HG03460 (cell line): Measurements from ENCODE around the gene LMO7.
"Not testable (repeated sequence)": the region's sequence is repeated elsewhere in the genome, so short reads cannot be mapped to it uniquely, and the experiment has no call there.

Experiments
- ATAC-seq: cut with Tn5 transposase; IDR thresholded peaks from one replicate; pipeline ENCODE4 v1.9.1; 2021; ENCODE audit not compliant: unreplicated experiment

Gene LMO7

GRCh38 chr13:75739244-75739868, 103.2 kb downstream of the LMO7 start:
- peak; percentile 61 for ATAC-seq

DNA sequence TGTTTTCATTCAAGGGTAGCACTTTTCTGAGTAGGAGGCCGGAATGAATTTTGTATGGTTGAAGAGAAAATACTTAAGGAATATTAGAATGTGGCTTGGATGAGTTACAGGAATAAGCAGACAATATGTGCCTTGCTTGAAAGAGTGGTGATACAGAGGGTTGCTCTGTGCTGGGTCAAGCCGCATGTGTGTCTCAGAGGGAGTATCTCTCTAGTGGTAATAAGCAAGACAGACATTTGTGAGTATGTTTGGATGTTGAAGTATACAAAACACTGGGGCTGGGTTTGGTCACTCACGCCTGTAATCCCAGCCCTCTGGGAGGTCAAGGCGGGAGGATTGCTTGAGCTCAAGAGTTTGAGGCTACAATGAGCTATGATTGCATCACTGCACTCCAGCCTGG, 103.9 kb downstream of the LMO7 start:
- ATAC-seq, result no peak

GRCh38 chr13:75743072-75743471, 106.9 kb downstream of the LMO7 start:
- not testable (repeated sequence) for ATAC-seq

- ATAC-seq, result no peak
These were observed 108.0 kb downstream of the LMO7 start for GRCh38 chr13:75744127-75744526.

DNA sequence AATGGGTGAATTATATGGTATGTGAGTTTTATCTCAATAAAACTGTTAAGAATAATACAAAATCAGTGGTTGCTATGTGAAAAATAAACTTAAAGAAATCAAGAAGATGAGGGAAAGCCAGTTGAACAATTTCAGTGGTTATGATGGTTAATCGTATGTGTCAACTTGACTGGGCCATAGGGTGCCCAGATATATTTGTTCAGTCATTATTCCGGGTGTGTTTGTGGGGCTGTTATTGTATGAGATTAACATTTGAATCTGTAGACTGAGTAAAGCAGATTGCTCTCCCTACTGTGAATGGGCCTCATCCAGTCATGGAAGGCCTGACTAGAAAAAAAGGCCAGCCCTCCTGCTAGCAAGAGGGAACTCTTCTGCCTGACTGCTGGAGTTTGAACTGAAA, 109.3 kb downstream of the LMO7 start:
- no peak for ATAC-seq

GRCh38 chr13:75748874-75749273, 112.7 kb downstream of the LMO7 start:
- ATAC-seq, result no peak

GRCh38 chr13:75749407-75749806, 113.3 kb downstream of the LMO7 start:
- ATAC-seq, result no peak

DNA sequence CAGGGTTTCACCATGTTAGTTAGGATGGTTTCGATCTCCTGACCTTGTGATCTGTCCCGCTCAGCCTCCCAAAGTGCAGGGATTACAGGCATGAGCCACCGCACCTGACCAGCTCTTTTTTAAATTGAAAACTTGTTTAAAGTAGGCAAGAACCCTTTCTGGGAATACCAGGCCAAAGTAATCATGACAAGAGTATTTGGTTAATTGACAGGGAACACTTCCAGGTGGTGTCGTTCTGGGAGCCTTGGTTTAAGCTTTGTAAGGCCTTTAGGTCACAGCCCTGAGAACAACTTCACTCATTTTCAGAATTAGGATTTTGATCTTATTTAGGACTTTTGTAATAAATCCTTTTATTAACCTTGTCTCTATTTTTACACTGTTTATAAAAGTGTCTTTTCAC, 115.2 kb downstream of the LMO7 start:
- ATAC-seq, result no peak

GRCh38 chr13:75752826-75753225, 116.7 kb downstream of the LMO7 start:
- no peak for ATAC-seq

- no peak for ATAC-seq
These were observed 118.8 kb downstream of the LMO7 start for GRCh38 chr13:75754936-75755335.

DNA sequence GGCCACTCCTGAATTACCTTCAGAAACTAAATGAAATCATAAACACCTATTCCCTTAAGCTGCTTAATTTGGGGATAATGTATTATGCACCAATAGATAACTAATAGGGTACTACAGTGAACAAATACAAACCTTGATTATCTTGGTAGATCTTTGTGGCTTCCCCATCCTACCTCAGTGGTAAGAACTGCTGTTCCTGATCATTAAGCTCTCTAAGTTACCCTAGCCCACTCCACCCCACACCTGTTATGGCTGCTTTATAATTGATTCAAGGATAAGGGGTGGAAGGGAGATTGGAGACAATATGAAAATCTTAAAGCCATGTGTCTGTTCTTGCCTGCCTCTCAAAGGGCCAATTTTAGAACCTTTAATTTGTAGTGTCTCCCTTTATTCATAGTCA, 121.2 kb downstream of the LMO7 start:
- no peak for ATAC-seq

DNA sequence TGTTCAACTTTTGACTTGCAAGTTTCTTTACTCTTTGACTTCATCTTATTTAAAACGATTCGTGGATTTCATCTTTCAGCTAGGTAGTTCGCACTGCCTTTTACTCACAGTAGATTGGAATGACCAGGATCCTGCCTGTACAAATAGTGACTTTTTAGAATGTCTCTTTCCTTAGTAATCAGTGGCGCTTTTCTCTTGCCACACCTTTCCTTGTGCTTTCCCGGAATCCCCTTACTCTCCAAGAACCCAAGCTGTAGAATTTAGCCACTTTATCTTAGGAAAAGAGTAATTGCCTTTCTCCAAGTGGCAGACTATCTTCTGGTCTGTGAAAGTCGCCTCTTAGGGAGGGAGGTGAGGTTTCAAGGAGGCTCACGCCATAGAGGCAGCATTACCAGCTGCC, 123.4 kb downstream of the LMO7 start:
- no peak for ATAC-seq

DNA sequence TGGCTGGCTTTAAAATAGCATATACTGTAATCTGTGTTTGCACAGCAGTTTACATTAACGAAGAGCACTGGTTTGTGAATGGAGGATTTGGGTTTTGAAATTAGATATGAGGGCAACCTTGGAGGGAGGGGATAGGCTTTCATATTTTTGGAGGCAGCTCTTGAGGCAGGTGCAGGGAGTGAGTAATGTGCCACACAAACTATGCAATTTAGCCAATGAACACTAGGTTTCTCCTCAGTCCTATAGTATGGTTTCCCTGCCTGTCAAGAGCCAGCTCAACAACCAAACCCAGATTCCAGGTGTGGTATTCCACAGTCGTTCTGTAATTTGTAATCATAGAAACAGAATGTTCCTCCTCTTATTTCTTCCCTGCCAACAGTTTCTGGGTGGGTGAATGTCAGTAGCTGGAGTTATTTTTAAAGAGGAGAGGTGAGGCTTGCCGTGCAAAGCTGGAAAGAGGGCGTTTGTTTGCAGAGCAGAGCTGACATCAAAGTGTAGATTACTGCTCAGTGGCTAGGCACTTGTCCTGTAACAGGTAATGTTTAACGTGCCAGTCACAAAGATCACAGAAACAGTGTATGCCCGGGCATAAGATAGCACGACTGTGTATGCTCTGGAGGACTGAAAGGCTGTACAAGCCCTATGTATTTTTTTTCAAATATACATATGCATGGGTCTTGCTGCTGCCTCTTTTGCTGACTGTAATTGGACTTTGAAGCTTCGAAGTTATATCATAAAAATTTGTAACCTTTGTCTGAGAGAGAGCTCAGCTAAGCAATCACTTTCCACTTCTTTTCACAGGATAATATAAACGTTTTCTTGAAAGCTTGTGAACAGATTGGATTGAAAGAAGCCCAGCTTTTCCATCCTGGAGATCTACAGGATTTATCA, 124.2 kb downstream of the LMO7 start:
- ATAC-seq, result peak; percentile 47

GRCh38 chr13:75761369-75761768, 125.2 kb downstream of the LMO7 start:
- no peak for ATAC-seq

GRCh38 chr13:75762076-75762937, 126.2 kb downstream of the LMO7 start:
- peak; percentile 90 for ATAC-seq

DNA sequence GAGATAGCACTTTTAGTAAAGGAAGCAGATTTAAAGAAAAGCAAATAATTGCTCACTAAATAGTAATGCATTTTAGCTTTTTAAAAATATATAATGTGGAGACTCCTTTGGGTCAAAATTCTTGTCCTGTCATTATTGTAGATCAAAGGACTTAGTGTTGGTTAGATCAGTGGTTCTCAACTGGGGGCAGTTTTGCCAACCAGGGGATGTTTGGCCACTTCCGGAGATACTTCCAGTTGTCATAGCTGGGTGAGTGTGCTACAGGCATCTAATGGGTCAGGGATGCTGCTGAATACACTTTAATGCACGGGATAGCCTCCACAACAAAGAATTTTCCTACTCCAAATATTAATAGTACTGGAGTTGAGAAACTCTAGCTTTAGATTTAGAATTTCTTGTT, 126.8 kb downstream of the LMO7 start:
- no peak for ATAC-seq

DNA sequence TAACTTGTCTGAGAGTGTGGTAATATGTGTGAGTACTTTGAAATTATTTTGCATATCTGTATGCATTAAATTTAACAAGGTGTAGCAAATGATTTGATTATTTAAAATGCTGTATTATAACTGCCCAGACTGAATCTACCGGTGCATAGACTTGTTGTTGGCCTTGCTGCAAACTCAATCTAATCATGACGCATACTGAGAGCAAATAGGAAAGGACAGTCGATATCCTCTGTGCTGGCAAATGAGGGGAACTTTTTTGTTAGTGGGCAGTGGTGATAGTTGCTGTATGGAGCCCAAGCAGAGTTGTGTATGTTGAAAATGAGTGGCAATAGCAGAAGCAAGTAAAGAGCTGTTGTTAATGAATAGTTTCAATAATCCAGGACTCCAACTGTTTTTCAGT, 127.4 kb downstream of the LMO7 start:
- no peak for ATAC-seq

DNA sequence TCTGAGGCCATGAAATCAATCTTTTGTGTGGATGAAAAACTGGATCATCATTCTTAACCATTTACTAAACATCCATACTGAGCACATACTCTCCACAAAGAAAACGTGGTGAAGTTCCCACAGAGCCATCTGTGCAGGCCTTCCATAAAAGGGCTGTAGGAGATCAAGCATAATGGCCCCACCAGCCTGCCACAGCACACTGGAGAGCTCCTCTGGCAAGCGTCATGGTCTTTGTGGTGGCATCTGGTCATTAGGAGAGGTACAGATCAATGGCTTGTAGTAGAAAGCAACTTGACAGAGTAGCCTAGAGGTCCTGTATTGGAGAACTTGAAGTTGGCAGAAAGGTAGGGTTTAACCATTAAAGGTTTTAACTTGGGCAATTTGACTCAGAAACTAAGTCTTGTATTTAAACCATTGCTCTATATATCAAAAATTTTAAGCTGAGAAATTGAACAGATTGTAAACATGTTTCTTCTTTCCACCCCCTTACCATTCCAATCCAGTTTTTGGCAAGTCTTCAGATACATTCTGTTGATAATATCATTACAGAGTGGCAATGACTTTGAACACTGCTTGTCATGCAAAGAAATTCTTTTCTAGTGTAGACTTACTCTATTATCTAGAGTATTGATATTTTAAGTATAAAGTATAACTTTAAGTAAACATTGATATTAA, 128.3 kb downstream of the LMO7 start:
- no peak for ATAC-seq

GRCh38 chr13:75764926-75765310, 128.8 kb downstream of the LMO7 start:
- no peak for ATAC-seq

DNA sequence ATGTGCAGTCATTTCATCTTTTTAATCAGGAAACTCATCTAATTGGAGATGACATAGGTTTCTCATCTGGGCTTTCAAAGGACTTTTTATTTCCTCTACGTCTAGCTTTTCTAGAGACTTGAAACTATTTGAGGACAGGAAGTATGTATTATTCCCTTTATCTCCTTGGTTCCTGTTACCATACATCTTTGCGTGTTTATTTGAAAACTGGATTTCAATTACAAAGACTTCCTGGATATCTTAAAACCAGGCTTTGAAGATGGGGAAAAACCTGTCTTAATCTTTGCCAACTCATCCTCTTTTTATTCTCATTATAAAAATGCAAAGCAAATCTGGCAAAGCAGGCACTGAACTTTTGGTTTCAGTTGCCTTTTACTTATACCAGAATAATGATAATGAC, 130.5 kb downstream of the LMO7 start:
- no peak for ATAC-seq
